ENCODE measurements around the gene AMPD3.

The AMPD3 gene

GRCh38 chr11:10439351-10439750, 15.7 kb upstream of the AMPD3 start:
- DNase-seq = no peak

GRCh38 chr11:10439924-10440323, 15.1 kb upstream of the AMPD3 start:
- DNase-seq = no peak

DNA sequence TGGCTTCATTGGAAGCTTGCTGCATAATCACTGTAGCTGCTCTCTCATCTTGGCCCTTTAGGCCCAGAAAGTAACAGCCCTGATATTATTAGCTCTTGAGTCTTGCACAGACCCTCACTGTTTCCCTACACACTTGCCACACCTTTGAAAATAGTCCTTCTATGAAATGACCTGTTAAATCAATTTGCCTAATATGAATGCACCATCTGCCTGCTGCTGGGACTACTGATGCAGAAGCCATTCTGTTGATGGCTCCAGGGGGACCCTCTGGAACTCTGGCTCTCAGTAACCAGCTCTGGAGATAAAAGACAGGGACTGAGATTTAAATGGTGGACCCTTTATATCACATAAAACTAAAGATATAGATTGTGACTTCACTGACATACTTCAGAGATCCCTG, 14.7 kb upstream of the AMPD3 start:
- no peak for DNase-seq

DNA sequence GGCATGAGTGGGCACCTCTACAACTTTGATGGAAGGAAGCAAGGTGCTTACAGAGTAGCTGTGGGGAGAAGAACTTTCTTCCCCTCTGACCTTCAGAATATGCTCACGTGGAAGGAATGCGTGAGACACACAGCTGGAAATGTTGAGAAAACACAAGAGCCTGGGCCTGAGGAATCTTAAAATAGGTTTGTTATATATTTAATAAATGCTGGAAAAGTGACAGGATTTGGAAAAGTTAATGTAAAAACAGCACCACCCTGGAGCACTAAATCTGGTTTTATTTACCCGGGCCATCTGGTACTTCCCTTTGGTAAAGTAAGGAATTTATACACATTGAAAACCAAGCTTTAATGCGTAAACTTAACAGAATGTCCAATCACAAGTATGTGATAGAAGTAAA, 14.0 kb upstream of the AMPD3 start:
- no peak for DNase-seq

DNA sequence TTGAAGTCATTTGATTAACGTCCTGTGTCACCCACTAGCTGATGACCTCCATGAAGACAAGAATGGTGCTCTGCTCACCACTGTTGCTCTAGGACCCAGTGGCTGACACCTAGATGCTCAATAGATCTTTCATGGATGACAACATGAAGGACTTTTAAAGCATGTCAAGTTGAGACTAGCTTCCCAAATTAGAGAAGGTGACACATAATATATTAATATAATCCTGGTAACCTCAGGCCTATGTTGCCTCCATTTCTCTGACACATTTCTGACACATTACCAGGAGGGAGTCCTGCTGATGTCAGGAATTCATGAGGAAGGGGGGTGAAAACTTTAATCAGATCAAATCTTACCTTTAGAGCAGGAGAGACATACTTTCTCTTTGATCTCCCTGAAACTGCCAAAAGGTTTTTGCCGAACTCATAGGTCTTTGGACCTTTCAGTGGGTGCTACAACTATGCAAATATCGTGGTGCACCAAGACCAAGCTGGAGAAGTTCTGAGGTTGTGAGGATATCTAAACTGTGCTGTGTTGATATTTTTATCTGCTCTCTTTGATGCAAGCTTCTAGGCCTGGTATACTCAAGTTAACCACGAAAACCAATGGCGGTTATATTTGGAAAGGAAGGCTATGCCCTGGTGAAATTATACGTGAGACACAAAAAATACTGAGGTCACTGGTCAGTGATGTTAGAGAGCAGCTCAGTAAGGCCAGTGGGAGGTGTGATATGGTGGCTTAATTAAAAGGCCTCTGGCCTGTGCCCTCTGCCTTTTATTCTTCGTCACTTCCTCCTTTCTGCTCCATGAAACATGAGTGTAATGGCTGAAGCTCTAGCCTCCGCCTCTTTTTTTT, 13.2 kb upstream of the AMPD3 start:
- DNase-seq = peak; percentile 20

DNA sequence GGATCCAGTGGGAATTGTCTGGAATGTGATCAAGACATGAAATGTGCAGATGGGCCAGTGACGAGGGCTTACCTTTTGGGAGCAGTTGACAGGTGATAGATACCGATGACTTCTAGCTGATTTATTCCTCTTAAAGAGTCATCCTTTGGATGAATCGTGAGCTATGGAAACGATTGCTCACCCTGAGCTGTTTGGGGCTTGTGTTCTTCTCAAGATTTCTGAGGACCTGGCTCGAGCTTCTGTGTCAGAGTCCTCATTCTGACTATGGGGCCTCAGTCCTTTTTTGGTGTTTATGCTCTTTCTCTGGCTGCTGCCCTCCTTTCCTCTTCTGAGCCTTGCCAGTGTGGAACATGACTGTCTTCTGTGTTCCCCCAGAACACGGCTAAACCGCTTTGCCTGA, 11.9 kb upstream of the AMPD3 start:
- peak; percentile 36 for DNase-seq

GRCh38 chr11:10443721-10444235, 11.3 kb upstream of the AMPD3 start:
- no peak for DNase-seq

GRCh38 chr11:10444725-10445315, 10.2 kb upstream of the AMPD3 start:
- DNase-seq = no peak

- no peak for DNase-seq
Observed at GRCh38 chr11:10447445-10447844, 7.6 kb upstream of the AMPD3 start.

GRCh38 chr11:10450462-10451425, 4.3 kb upstream of the AMPD3 start:
- peak; percentile 59 for DNase-seq

GRCh38 chr11:10451426-10452116, 3.5 kb upstream of the AMPD3 start:
- DNase-seq = no peak

GRCh38 chr11:10452211-10452767, 2.8 kb upstream of the AMPD3 start:
- DNase-seq = no peak

- no peak for DNase-seq
Observed at GRCh38 chr11:10453261-10453660, 1.8 kb upstream of the AMPD3 start.

DNA sequence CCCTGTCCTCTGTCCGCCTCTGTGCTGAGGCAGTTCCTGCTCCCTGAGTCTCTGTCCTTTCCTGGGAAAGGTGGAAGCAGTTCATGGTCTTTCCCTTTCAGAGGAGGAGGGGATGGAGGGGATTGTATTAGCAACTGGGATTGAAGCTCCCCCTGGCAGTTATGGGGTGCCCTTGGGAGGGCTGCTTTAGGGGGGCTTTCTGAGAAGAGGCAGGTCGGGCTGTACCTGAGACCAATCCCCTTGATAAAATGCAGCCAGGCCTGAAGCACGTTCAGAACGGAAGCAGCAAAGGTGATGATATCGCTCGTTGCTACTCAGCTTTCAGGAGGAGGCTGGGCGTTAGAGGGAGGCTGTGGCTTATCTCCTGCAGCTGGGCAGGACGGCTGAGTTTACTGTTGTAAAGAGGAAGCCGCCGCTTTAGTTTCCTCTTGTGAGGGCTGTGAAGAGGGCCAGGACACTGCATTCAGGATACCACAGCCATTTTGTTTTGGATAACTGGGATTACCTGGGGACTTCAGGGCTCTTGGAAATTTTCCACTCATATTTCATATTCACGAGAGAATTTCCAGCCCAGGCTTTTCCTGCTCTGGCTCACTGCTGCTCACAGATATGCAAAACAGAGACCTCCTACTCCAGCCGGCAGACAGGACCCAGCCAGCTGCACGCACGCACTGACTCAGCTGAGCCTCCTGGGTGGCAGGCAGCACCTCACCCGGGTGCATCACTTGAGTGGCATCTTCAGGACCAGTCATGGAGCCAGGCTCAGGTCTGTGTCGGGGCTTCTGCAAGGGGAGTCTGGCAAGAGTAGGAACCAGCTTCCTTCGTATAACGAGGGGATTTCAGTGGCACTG, 798 bp downstream of the AMPD3 start:
- peak; percentile 85 for DNase-seq

DNA sequence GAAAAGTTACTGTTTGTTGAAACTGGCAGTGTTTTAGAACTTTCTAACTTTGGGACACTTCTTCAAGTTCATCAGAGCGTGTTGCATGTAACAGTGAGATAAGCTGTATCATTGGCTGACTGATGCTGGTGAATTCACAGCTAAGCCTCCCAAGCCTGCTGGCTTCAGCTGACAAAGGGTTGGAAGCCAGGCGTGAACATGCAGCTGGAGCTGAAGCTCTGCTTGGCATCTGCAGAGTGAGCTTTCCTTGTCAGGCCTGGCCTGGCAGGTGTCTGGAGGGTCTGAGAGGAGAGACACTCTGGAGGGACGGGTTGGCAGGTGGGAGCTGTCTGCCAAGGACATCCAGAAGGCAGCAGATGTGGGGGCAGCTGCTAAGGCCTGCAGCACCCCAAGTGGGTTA, 1.5 kb downstream of the AMPD3 start:
- DNase-seq = no peak

DNA sequence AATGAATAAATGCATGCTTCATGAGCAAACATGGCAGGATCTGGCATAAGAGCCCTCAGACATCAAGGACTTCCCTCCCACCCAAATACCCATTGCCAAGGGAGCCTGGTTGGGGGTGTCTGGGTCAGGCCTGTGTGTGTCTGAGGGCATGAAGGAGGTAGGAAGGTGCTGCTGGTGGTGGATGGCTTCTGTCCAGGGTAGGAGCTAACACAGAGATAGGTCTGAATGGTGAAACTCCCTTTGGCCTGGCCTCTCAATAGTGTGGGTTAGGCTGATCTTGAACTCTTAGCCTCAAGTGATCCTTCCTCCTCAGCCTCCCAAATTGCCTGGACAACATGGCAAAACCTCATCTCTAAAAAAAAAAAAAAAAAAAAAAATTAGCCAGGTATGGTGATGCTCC, 2.8 kb downstream of the AMPD3 start:
- DNase-seq = no peak

DNA sequence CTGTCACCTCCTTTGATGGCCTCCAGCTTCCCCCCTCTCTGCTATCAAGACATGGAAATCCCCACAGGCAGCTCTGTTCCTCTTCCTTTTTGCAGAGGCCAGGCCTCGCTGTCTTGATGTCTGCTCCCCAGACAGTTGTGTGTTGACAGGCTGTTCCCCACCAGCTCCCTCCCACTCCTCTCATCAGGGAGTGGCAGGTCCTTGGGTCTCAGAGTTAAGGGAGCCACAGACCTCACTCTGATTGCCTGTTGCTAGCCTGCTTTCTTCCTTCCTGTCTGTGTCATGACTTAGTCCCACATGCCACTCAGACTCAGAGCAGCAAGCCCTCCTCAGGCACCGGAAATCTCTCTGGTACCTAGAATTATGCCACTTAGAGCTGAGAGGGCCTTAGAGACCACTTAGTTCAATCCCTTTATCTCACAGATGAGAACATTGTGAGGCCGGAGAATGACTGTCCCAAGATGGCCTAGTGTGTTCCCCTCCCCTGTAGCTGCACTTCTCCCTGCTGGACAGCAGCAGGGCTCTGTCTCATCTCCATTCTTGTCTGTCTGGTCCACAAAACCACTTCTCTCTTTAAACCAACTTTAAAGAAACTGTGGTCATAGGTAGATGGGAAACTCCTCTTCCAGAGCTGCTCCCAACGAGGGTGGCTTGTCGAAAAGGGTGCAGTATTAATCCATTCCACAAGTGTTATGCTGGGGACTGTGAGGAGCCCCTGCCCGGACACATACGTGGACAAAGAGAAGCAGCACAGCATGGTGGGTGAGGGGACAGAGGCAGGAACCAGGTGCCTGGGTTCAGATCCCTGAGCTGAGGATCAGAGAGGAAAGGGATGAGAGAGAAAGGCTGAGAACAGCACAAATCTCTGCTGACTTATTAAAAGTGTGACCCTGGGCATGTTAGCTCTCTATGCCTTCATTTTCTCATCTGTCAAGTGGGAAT, 4.2 kb downstream of the AMPD3 start:
- peak; percentile 64 for DNase-seq

- no peak for DNase-seq
Observed at GRCh38 chr11:10460611-10461275, 5.7 kb downstream of the AMPD3 start.

- DNase-seq = no peak
Observed at GRCh38 chr11:10461276-10461790, 6.3 kb downstream of the AMPD3 start.

Data from stimulated activated CD4-positive, alpha-beta T cell treated with anti-CD3 and anti-CD28 coated beads, Interleukin-4, amount 100 ng/mL, for 24 hours (primary cell).